DMS79 treated with DMSO at 0.1 percent for 48 hours (cell line): ENCODE results near the gene C15orf40.
A peak's percentile ranks its signal among the peaks of the same experiment; 100 is the strongest.

Experiments used
- DNase-seq: peaks from one replicate; lab custom pipeline; 2025; lab: John Stamatoyannopoulos, UW

Gene C15orf40

DNA sequence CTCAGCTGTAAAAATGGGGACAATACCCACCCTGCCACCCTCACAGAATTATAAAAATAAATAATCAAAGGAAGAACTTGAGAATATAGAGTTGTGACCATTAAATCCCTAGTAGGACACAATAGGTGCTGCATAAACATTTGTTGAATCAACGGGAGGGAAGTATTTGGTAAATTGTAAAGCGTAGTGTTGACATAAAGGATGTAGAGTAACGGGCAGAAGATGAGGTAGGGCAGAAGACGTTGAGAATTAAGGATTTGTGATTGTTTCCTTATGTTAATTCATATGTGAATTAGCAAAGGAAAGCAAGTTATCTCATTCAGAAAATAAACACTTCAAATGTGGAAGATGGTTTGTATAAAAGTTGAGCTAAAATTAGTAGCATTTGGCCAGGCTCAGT lies 18.3 kb downstream of the C15orf40 start:
- DNase-seq: no peak

DNA sequence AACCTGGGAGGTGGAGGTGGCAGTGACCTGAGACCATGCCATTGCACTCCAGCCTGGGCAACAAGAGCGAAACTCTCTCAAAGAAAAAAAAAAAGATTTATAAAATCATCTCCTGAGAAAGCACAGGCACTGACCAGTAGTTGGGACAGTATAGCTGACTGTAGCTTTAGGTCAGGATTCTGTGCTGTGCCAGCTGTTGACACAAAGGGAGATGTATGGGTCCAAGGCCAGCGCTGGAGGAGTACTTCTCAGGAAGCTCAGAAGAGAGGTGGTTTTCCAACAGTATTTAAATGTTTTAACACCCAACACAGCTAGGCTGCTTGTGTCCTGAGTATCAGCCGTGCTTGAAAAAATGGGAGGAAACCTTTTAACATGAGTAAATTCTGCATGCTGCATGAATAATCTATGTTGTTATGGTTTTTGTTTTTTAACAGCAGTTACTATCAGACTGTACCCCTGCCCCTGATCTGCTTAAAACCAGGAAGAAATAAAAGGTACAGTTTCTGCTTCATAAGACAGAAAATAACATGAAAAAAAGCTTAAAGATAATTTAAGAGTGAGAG lies 18.9 kb downstream of the C15orf40 start:
- DNase-seq: no peak

- no peak for DNase-seq
Measured at GRCh38 chr15:82986442-82986780, 25.0 kb downstream of the C15orf40 start.

GRCh38 chr15:82985688-82986441 lies 25.6 kb downstream of the C15orf40 start, which contains the start of gene RAMAC:
RAMAC (plus strand) TSS chr15:82986210; CDS start chr15:82989019, 2,809 bp downstream.
- DNase-seq: peak; percentile 84

- no peak for DNase-seq
Measured at GRCh38 chr15:82980981-82981380, 30.5 kb downstream of the C15orf40 start.

GRCh38 chr15:82979726-82980125 lies 31.7 kb downstream of the C15orf40 start:
- DNase-seq: no peak

GRCh38 chr15:82978438-82978837 lies 33.0 kb downstream of the C15orf40 start:
- DNase-seq: no peak

DNA sequence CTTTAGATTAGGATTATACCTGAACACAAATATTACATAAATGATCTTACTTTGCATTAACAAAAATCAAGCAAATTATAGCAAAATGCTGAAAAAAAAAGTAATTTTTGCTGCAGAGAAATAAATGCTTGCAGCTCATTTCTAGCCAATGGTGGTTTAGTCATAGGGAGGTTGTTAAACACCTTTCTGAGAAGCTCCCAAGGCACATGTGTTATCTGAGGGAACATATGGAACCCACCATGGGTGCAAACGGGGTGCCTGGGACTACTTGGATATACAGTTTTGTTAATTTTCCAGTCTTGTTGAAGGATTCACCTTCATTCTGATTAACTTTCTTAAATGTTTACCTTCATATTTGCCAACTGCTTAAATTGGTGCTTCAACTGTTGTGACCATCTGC lies 34.4 kb downstream of the C15orf40 start:
- DNase-seq: no peak

GRCh38 chr15:82972990-82973389 lies 38.4 kb downstream of the C15orf40 start:
- DNase-seq: no peak

DNA sequence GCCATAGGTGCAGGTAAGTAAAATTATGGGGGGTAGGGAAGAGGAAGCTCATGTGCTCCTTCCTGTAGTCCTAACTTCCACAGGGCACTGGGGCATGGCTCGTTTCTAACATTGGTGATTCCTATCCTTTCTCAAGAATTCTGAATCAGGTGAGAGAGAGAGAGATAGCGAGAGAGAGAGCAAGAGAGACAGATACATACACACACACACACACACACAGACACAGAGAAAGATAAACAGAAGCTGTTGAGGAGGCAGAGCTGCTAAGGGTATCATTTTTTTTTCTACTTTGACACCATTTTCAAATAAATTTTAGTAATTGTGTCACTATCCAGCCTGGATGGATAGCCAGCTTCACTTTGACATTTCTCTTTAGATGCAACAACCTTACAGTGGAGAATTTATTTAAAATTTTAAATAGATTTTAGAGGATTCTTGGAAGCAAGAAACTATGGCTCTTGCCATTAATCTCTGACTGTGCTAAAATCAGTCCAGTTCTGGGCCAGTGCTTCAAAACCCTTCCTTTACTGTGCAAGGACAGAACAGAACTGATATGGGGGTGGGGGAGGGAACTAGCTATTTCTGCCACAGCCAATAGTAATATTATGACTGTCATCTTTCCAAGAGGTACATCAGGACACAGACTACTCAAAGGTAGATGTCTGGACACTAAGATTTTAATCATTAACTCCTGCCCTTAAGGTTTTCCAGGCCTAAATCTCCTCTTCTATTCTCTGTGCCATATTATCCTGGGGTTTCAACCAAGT lies 40.0 kb downstream of the C15orf40 start:
- no peak for DNase-seq

DNA sequence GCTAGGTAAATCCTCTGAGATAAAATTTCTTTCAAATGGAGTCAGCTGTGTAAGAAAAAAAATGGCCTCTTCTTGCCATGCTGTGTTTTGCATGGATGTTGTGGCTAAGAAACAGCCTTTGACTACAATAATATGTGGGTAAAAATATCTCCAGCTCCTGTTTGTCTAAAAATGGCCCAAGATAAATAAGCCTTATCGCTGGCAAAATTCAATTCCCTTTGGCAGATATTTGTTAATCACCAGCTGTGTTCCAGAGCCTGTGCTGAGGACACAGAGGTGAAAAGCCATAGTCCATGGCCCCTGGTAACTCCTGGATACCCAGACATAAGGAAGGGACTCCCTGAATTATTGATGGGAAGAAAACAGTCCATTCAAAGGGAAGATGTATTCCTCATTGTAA lies 40.7 kb downstream of the C15orf40 start:
- DNase-seq: no peak

GRCh38 chr15:82970078-82970686 lies 41.3 kb downstream of the C15orf40 start:
- no peak for DNase-seq

DNA sequence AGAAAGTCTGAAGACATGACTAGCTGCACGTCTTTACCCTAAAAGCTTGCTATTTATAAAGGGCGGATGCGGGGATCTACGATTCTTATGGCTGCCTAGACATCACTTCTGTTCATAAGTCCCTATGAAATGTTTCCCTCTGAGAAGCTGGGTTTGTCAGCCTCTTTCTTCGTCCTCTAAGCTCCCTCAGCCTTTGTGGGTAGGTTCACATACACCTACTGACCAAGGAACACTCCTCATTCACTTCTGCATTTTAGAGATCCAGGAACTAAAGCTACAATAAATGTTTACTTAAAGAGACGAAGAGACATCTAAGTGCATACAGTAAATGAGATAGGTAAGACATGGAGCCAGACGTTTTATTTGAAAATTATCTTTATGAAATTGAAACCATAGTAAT lies 42.1 kb downstream of the C15orf40 start:
- DNase-seq: no peak

DNA sequence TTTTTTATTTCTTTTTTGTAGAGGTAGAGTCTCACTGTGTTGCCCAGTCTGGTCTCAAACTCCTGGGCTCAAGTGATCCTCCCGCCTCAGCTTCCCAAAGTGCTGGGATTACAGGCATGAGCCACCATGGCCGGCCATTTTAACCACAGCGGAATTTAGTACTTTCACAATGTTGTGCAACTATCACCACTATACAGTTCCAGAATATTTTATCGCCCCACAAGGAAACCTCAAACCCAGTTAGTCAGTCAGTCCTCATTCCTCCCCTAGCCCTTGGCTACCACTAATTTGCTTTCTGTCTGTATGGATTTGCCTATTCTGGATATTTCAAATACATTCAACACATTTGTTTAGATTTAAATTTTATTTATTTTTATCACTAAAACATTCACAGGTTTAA lies 43.4 kb downstream of the C15orf40 start:
- no peak for DNase-seq

DNA sequence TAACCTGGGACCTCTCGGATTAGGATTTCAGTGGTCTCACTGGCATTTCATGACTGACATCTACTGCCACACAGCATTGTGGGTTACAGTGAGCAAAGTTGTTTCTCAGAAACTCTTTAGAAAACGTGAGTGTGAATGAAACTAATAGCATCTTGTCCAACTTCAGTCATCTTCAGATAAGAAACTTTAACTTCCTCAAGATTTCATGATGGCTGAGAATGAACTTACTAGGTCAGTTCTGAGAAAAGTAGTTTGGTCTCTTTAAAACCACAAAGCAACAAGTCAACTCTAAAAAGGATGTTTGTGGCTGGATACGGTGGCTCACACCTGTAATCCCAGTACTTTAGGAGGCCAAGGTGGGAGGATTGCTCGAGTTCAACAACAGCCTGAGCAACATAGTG lies 44.8 kb downstream of the C15orf40 start:
- no peak for DNase-seq

GRCh38 chr15:82964890-82965289 lies 46.5 kb downstream of the C15orf40 start:
- DNase-seq: no peak

- DNase-seq: no peak
Measured at GRCh38 chr15:82963471-82964341, 47.7 kb downstream of the C15orf40 start.

GRCh38 chr15:82960766-82961165 lies 50.7 kb downstream of the C15orf40 start:
- no peak for DNase-seq

DNA sequence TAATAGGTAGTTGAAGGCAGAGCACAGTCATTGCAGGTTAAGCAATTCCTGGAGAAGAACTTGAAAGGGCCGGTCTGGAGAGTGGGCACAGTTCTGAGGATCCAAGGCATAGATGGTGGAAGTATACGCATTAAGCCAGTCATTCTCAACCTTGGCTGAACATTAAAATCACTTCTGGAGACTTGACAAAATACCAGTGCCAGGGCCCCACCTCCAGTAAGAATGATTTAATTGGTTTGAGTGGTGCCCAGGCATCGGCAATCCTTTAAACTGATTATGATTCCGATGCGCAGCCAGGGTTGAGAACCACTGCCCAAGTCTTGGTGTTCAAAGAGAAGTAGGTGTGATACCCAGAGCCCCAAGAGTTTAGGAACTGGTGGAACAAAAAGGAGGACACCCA lies 52.0 kb downstream of the C15orf40 start:
- no peak for DNase-seq

GRCh38 chr15:82958638-82959037 lies 52.8 kb downstream of the C15orf40 start:
- DNase-seq: no peak

DNA sequence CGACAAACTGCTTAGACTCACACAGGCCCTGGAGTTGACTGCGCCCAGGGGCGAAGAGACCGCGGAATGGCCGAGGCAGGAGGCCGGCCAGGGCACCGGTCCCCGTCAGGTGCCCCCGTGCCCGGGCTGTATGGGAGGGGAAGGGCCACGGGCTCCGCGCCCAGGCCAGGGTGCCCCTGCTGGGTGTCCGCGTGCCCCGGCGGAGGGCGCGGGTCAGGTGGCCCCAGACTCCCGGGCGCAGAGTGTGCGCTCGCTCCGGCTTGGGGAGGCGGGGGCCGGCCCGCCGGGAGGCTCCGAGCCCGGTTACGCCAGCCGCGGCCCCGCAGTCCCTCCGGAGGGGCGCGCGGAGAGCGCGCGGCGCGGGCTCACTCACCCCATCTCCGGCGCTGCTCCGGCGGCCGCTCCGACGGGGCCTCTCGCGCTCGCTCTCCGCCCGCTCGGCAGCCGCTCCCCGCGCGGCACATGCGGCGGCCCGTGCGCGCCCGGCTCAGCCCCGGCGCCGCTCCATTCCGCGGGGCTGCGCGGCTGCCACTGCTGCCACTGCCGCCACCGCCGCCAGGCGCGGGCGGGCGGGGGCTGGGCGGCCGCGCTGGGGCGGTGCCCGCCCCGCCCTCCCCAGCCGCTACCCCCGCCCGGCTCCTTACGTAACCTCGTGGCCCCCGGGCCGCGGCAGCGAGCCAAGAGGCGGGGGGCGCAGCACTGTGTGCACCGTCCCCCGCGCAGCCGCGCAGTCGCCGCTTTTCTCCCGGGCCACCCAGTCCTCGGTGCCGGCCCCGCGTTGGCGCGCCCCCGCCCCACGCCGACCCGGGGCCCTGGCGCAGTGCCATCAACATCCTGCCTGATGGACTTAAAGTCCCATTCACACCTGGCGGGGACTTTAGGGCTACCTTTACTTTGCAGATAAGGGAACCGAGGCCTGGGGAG lies 59.0 kb downstream of the C15orf40 start, which contains the start of gene HOMER2:
HOMER2 (minus strand) TSS at position 563 of the 924 bp plus-strand sequence; CDS start at position 378, 185 bp downstream.
- peak; percentile 29 for DNase-seq
